Activated naive CD4-positive, alpha-beta T cell treated with Interleukin-2 at 50 U/mL for 16 hours (primary cell): ENCODE data around the gene SLC31A1.
A peak's percentile ranks its signal among the peaks of the same experiment; 100 is the strongest.
"Not testable (repeated sequence)": the region's sequence is repeated elsewhere in the genome, so short reads cannot be mapped to it uniquely, and the experiment has no call there.

Source experiments
- DNase-seq: peaks from one replicate; pipeline ENCODE4 v3.0.0-alpha.2; 2020

The SLC31A1 gene

GRCh38 chr9:113267911-113268566 lies 46.7 kb downstream of the SLC31A1 start:
- no peak for DNase-seq

- no peak for DNase-seq
Measured at GRCh38 chr9:113269355-113269754, 48.0 kb downstream of the SLC31A1 start.

GRCh38 chr9:113269871-113270270 lies 48.5 kb downstream of the SLC31A1 start:
- DNase-seq, result no peak

GRCh38 chr9:113274474-113275156 lies 53.3 kb downstream of the SLC31A1 start:
- no peak for DNase-seq

GRCh38 chr9:113275157-113276131 lies 54.1 kb downstream of the SLC31A1 start, which contains the start of the genes CDC26 and PRPF4:
TSS of gene CDC26 (minus strand) at chr9:113275572. CDS start at chr9:113272507, 3,065 bp downstream.
TSS of gene PRPF4 (plus strand) at chr9:113275658. CDS start at chr9:113275744, 86 bp downstream.
- DNase-seq, result peak; percentile 97

GRCh38 chr9:113278840-113279239 lies 57.5 kb downstream of the SLC31A1 start:
- DNase-seq, result no peak

- DNase-seq, result no peak
Measured at GRCh38 chr9:113281356-113281755, 60.0 kb downstream of the SLC31A1 start.

GRCh38 chr9:113289091-113289490 lies 67.7 kb downstream of the SLC31A1 start:
- no peak for DNase-seq

- DNase-seq, result no peak
Measured at GRCh38 chr9:113290052-113290607, 68.8 kb downstream of the SLC31A1 start.

GRCh38 chr9:113293285-113293878 lies 72.0 kb downstream of the SLC31A1 start:
- DNase-seq, result no peak

- not testable (repeated sequence) for DNase-seq
Measured at GRCh38 chr9:113296247-113296646, 74.9 kb downstream of the SLC31A1 start.

- no peak for DNase-seq
Measured at GRCh38 chr9:113296796-113297558, 75.6 kb downstream of the SLC31A1 start.

- DNase-seq, result no peak
Measured at GRCh38 chr9:113298311-113298710, 77.0 kb downstream of the SLC31A1 start.

GRCh38 chr9:113298924-113299770 lies 77.8 kb downstream of the SLC31A1 start:
- DNase-seq, result no peak

- no peak for DNase-seq
Measured at GRCh38 chr9:113299800-113300292, 78.5 kb downstream of the SLC31A1 start.

- no peak for DNase-seq
Measured at GRCh38 chr9:113301548-113301947, 80.2 kb downstream of the SLC31A1 start.

GRCh38 chr9:113302792-113303418 lies 81.6 kb downstream of the SLC31A1 start, which contains the start of gene RNF183:
TSS of gene RNF183 (minus strand) at chr9:113303376. CDS start at chr9:113298184, 5,192 bp downstream.
- DNase-seq, result no peak

GRCh38 chr9:113306566-113306965 lies 85.2 kb downstream of the SLC31A1 start:
- DNase-seq, result no peak

GRCh38 chr9:113307396-113307975 lies 86.1 kb downstream of the SLC31A1 start:
- DNase-seq, result no peak
